Heart left ventricle (tissue), 16 donors: ENCODE results near the gene GGA2. TPM values are rescaled to one million over a fixed set of nuclear protein-coding genes. Genes with fewer than 3 reads are reported as not detected.

Experiments used
- ATAC-seq, 4 donors: fragments of 200-7000 bp; cut with Tn5 transposase; one replicate each; pipeline ENCODE4 v1.9.1; 2020 to 2022; ENCODE audit warnings: moderate library complexity in 4 of 4, mild to moderate bottlenecking in 3 of 4, moderate number of reproducible peaks in 1 of 4
- DNase-seq, 5 donors: peaks; one replicate each; pipeline ENCODE4 v3.0.0-alpha.2; 2020
- H3K27ac ChIP-seq, 12 donors: fragments of 200-600 bp; sonication (generic) in 4 of 12; one replicate each; pipeline versions ENCODE4 v1.5.0 to v1.8.0; 2016 to 2022; ENCODE audit warnings: mild to moderate bottlenecking in 2 of 12
- H3K27me3 ChIP-seq, 9 donors: fragments of 200-600 bp; sonication (generic) in 2 of 9; one replicate each; pipeline versions ENCODE4 v1.5.1 to v1.8.0; 2016 to 2022; ENCODE audit warnings: mild to moderate bottlenecking in 3 of 9
- H3K36me3 ChIP-seq, 9 donors: fragments of 200-600 bp; sonication (generic) in 2 of 9; one replicate each; pipeline versions ENCODE4 v1.5.0 to v1.8.0; 2018 to 2022; ENCODE audit warnings: mild to moderate bottlenecking in 2 of 9
- H3K4me1 ChIP-seq, 12 donors: fragments of 200-600 bp; sonication (generic) in 4 of 12; one replicate each; pipeline versions ENCODE4 v1.5.0 to v1.8.0; 2016 to 2022; ENCODE audit warnings: mild to moderate bottlenecking in 3 of 12
- H3K4me3 ChIP-seq, 12 donors: fragments of 200-600 bp; sonication (generic) in 4 of 12; one replicate each; pipeline versions ENCODE4 v1.5.0 to v1.8.0; 2017 to 2022; ENCODE audit warnings: mild to moderate bottlenecking in 9 of 12, moderate library complexity in 4 of 12
- H3K9me3 ChIP-seq, 12 donors: fragments of 200-600 bp; sonication (generic) in 4 of 12; one replicate each; pipeline versions ENCODE4 v1.5.0 to v1.8.0; 2016 to 2022; ENCODE audit warnings: mild to moderate bottlenecking in 1 of 12
- POLR2A ChIP-seq, 2 donors: fragments of 450-650 bp; IDR thresholded peaks; one replicate each; pipeline ENCODE4 v1.6.1; 2017; ENCODE audit warnings: antibody characterized with exemption in 2 of 2, mild to moderate bottlenecking in 2 of 2, moderate library complexity in 2 of 2
- WGBS, 4 donors: extraction: QIAGEN DNeasy Blood & Tissue Kit in 2 of 4; methylation state at CpG; one replicate each; pipeline versions ENCODE4 v1.1.5 to v1.1.7; 2013 to 2018; 5-methylcytosine and 5-hydroxymethylcytosine counted together
- intact Hi-C, 10 donors: fragments of 100-400 bp; cut with DNase I; formaldehyde crosslinking; loops; one replicate each; pipeline versions ENCODE4 v1.11.1 to v1.14.2; 2022
- polyA plus RNA-seq, 2 donors: library from polyadenylated mRNA; stranded (reverse); fragments of 200-250 nt; gene quantifications; one replicate each; pipeline ENCODE4 v1.2.3, GENCODE V29; 2013
- total RNA-seq, 9 donors: library from RNA; depleted of rRNA in 2 of 9; stranded (reverse); fragments of >200 nt in 2 of 9; fragmentation: NEBNext Ultra II Directional in 3 of 9; extraction: Animal tissue kit (Norgen Biotek cat#: 25700) in 3 of 9; gene quantifications; one replicate each; pipeline versions ENCODE4 v1.1.0 to v1.2.4, GENCODE V29; 2016 to 2023
- TF ChIP-seq, protein P1 (sequence below), 12 donors: fragments of 200-600 bp; sonication (generic) in 4 of 12; IDR thresholded peaks; one replicate each; pipeline versions ENCODE4 v1.5.0 to v1.8.0; 2018 to 2022; ENCODE audit warnings: antibody characterized with exemption in 12 of 12, mild to moderate bottlenecking in 5 of 12
- donor health status: ischemic (EF 13 %, LVEDD 7.1; RV severe dilation, severe dysfunction).
- donor health status: healthy with polysubstance abuse.
- donor health status: DM: no; HTN: yes; CAD: no.
- donor health status: DM: no; HTN: no; CAD: no.
- donor health status: ischemic (EF 25% LVEDD 6.9; RV normal size, moderate dysfunction).
- donor health status: ischemic (EF 25% LVEDD 5.7; RV mildly dilated, moderate dysfunction).
- donor health status: healthy.
- donor health status: DM: yes; HTN: yes; CAD: no.
- donor health status: ischemic (EF 35%, LVEDD 5.7; RV mildly dilated, moderate dysfunction).
- donor health status: nonischemic (EF 11% LVEDD 7.7; RV severe dilation, severe dysfunction).
- donor health status: DM: yes; HTN: yes; CAD: no.
- donor health status: PGD.
- donor health status: ischemic (EF 29% LVEDD 5.4; RV normal size, mild dysfunction).
- donor health status: nonischemic (EF 23%, LVEDD 6.1; RV moderate dilation, normal function).

The GGA2 gene
- total and polyA plus RNA-seq, 11 donors = 17.9 to 73.8 (median 46.6) TPM

DNA sequence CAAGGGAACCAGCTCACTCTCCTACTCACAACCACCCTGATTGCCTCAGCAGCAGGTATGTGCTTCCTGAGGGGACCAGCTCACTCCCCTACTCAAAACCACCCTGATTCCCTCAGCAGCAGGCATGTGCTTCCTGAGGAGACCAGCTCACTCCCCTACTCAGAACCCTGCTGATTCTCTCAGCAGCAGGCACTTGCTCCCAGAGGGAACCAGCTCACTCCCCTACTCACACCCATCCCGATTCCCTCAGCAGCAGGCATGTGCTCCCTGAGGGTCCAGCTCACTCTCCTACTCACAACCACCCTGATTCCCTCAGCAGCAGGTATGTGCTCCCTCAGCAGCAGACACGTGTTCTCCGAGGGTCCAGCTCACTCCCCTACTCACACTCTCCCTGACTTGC, 31.2 kb downstream of the GGA2 start:
- ATAC-seq = peak in 1 of 4 donors; percentile 31
- Histone ChIP-seq H3K27me3 (no peaks in the 10 kb centered on the region), H3K27ac (no peak overlapping the region), H3K4me1 (peaks cover 0 to under 1% (median 0%) of the 10 kb centered on the region in 12 donors), H3K4me3 (no peak overlapping the region), H3K9me3 (no peaks in the 10 kb centered on the region), H3K36me3 (peaks cover 2 to 100% (median 96%) of the 10 kb centered on the region in 9 donors)
- WGBS, 4 donors = 92 to 94% (median 93%) methylated on average over 3 of the region's 3 CpGs
- intact Hi-C loops = no loop called here
- no peak for DNase-seq
- TF ChIP-seq, protein P1, sequence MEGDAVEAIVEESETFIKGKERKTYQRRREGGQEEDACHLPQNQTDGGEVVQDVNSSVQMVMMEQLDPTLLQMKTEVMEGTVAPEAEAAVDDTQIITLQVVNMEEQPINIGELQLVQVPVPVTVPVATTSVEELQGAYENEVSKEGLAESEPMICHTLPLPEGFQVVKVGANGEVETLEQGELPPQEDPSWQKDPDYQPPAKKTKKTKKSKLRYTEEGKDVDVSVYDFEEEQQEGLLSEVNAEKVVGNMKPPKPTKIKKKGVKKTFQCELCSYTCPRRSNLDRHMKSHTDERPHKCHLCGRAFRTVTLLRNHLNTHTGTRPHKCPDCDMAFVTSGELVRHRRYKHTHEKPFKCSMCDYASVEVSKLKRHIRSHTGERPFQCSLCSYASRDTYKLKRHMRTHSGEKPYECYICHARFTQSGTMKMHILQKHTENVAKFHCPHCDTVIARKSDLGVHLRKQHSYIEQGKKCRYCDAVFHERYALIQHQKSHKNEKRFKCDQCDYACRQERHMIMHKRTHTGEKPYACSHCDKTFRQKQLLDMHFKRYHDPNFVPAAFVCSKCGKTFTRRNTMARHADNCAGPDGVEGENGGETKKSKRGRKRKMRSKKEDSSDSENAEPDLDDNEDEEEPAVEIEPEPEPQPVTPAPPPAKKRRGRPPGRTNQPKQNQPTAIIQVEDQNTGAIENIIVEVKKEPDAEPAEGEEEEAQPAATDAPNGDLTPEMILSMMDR (IDR thresholded peaks at IDR 0.05) = no peak
- no peak for TF ChIP-seq POLR2A (IDR thresholded peaks at IDR 0.05)

DNA sequence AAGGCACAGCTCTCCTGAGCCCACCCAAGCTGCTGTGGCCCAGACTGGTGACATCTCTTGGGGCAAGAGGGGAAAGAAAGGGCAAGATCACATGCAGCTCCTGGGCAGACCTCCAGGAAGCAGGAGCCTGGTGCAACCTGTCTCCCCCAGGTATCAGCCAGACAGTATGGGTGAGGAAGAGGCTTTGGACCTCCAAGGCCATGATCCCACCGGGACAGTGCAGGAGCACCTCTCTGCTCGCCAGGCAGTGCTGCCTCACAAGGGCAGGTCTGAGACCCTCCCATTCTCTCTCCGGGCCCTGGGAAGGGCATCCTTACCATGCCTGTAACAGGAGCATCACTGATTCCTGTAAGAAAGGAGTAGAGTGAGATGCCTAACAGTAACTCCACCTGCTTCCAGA, 31.7 kb downstream of the GGA2 start:
- ATAC-seq (no peak), DNase-seq (no peak)
- intact Hi-C loops = no loop called here
- no peak overlapping the region for H3K27ac ChIP-seq
- no peaks in the 10 kb centered on the region for H3K27me3 ChIP-seq
- 95 to 99% (median 96%) methylated on average over 3 of the region's 3 CpGs for WGBS, 4 donors
- H3K4me1 ChIP-seq = no peaks in the 10 kb centered on the region
- H3K36me3 ChIP-seq = peaks cover 2 to 100% (median 100%) of the 10 kb centered on the region in 9 donors
- H3K9me3 ChIP-seq = no peaks in the 10 kb centered on the region
- no peak overlapping the region for H3K4me3 ChIP-seq
- TF ChIP-seq, protein P1 (IDR thresholded peaks at IDR 0.05) = no peak
- TF ChIP-seq POLR2A (IDR thresholded peaks at IDR 0.05) = no peak

DNA sequence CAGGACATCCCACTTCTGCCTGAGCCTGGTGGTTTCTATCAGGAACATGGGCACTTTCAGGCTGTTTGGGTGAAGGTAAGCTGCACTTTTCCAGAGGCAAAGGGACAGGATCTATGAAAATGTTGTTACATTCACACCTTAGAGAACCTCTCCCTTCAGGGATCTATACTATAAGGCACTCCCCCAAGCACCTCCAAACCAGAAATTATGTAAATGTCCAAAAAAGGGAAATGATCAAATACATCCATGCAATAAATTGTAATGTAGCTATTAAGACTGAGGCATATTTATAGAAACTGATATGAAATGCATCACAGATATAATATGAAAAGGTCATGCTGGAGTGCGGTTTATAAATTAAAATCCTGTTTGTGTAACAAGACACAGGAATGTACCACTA, 34.0 kb downstream of the GGA2 start:
- Histone ChIP-seq H3K4me1 (no peaks in the 10 kb centered on the region), H3K36me3 (peaks cover 2 to 100% (median 100%) of the 10 kb centered on the region in 9 donors), H3K27ac (no peak overlapping the region), H3K4me3 (no peak overlapping the region), H3K9me3 (no peaks in the 10 kb centered on the region), H3K27me3 (no peaks in the 10 kb centered on the region)
- no peak for ATAC-seq
- 91 to 92% (median 92%) methylated on average over 1 of the region's 1 CpG for WGBS, 4 donors
- TF ChIP-seq, protein P1 (IDR thresholded peaks at IDR 0.05) = no peak
- no peak for TF ChIP-seq POLR2A (IDR thresholded peaks at IDR 0.05)
- intact Hi-C loops = no loop called here
- DNase-seq = no peak

DNA sequence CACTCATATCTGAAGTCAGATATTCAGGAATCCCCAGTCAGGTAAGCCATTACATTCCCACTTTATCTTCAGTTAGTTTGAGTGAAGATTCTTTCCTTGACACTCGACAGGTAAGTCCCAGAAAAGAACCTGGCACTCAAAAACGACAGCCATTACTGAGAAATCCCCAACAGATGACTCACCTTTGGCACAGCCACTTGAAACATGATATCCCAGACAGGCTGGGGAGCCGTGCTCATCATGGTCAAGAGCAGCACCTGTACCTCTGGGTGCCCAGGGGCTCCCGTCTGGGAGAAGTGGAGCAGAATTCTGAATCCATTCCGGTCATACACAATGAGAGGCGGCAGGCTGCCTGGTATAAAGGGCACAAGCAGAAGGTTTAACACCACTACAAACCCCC, 40.5 kb downstream of the GGA2 start:
- Histone ChIP-seq H3K9me3 (no peaks in the 10 kb centered on the region), H3K36me3 (peaks cover 0 to 99% (median 92%) of the 10 kb centered on the region in 9 donors), H3K27ac (no peak overlapping the region), H3K4me3 (no peak overlapping the region), H3K4me1 (peaks cover 0 to 11% (median 0%) of the 10 kb centered on the region in 12 donors), H3K27me3 (no peaks in the 10 kb centered on the region)
- TF ChIP-seq, protein P1 (IDR thresholded peaks at IDR 0.05) = no peak
- TF ChIP-seq POLR2A (IDR thresholded peaks at IDR 0.05) = no peak
- ATAC-seq = no peak
- intact Hi-C loops = no loop called here
- DNase-seq = no peak
- WGBS, 4 donors = 59 to 81% (median 67%) methylated on average over 4 to 6 of the region's 6 CpGs
